HG03025 (cell line): ENCODE results near the gene IFT81.

Experiments
- ATAC-seq: cut with Tn5 transposase; IDR thresholded peaks from one replicate; pipeline ENCODE4 v1.9.1; 2021; ENCODE audit warnings: mild to moderate bottlenecking, moderate library complexity; ENCODE audit not compliant: unreplicated experiment, low FRiP score

The IFT81 gene

GRCh38 chr12:110146986-110147385, 22.8 kb downstream of the IFT81 start:
- no peak for ATAC-seq

GRCh38 chr12:110149086-110149660, 25.0 kb downstream of the IFT81 start:
- ATAC-seq, result no peak

GRCh38 chr12:110156766-110157165, 32.6 kb downstream of the IFT81 start:
- no peak for ATAC-seq

- ATAC-seq, result no peak
Observed at GRCh38 chr12:110157539-110157938, 33.4 kb downstream of the IFT81 start.

- ATAC-seq, result no peak
Observed at GRCh38 chr12:110159671-110160245, 35.6 kb downstream of the IFT81 start.

- no peak for ATAC-seq
Observed at GRCh38 chr12:110165540-110166159, 41.5 kb downstream of the IFT81 start.

GRCh38 chr12:110168732-110169455, 44.7 kb downstream of the IFT81 start:
- ATAC-seq, result no peak

GRCh38 chr12:110170535-110171185, 46.5 kb downstream of the IFT81 start:
- no peak for ATAC-seq

- no peak for ATAC-seq
Observed at GRCh38 chr12:110171186-110171538, 47.0 kb downstream of the IFT81 start.

- ATAC-seq, result no peak
Observed at GRCh38 chr12:110171636-110172035, 47.5 kb downstream of the IFT81 start.

- ATAC-seq, result no peak
Observed at GRCh38 chr12:110174373-110174996, 50.3 kb downstream of the IFT81 start.

GRCh38 chr12:110175201-110175600, 51.0 kb downstream of the IFT81 start:
- no peak for ATAC-seq

GRCh38 chr12:110176745-110177144, 52.6 kb downstream of the IFT81 start:
- ATAC-seq, result no peak

- no peak for ATAC-seq
Observed at GRCh38 chr12:110179291-110179690, 55.1 kb downstream of the IFT81 start.

GRCh38 chr12:110180591-110181005, 56.4 kb downstream of the IFT81 start:
- no peak for ATAC-seq

GRCh38 chr12:110182281-110182680, 58.1 kb downstream of the IFT81 start:
- ATAC-seq, result no peak

- ATAC-seq, result no peak
Observed at GRCh38 chr12:110183386-110183785, 59.2 kb downstream of the IFT81 start.

- no peak for ATAC-seq
Observed at GRCh38 chr12:110185626-110186025, 61.5 kb downstream of the IFT81 start.

- ATAC-seq, result no peak
Observed at GRCh38 chr12:110186059-110186458, 61.9 kb downstream of the IFT81 start.

- ATAC-seq, result no peak
Observed at GRCh38 chr12:110193196-110193595, 69.0 kb downstream of the IFT81 start.

- ATAC-seq, result no peak
Observed at GRCh38 chr12:110197003-110197402, 72.8 kb downstream of the IFT81 start.
